ENCODE measurements around the gene EXOC6B.
A peak's percentile ranks its signal among the peaks of the same experiment; 100 is the strongest.

Gene EXOC6B

DNA sequence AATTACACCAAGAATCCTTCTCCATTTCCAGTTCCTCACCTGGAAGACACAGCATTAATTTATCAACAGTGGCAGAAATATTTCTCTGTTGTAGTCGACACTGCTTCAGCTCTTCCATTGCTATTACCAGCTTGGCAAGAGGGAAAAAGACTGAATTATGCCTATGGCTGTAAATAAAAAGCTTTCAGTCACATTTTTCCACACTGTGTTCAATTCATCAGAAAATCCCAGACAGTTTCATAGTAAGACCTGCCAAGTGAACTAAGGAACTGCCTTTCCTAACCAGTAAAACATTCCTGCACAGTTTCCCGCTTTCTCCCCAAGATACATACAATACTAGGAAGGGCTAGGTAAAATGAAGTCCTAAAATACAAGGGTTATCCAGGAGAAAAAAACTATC lies 94.7 kb downstream of the EXOC6B start:
- DNase-seq, result no peak

DNA sequence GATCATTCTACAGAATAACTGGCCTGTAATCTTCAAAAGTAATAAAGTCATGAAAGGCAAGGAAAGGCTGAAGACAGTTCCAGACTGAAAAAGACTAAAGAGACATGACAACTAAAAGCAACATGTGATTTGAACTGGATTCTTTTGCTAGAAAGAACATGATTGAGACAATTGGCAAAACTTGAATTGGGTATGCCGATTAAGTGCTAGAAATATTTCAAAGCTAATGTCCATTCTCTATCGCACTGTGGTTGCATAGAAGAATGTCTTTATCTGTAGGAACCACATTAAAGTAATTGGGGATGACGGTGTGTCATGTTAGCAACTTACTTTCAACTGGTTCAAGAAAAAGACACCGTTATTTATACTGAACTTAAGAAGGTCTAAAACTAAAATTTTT lies 98.5 kb downstream of the EXOC6B start:
- no peak for DNase-seq

DNA sequence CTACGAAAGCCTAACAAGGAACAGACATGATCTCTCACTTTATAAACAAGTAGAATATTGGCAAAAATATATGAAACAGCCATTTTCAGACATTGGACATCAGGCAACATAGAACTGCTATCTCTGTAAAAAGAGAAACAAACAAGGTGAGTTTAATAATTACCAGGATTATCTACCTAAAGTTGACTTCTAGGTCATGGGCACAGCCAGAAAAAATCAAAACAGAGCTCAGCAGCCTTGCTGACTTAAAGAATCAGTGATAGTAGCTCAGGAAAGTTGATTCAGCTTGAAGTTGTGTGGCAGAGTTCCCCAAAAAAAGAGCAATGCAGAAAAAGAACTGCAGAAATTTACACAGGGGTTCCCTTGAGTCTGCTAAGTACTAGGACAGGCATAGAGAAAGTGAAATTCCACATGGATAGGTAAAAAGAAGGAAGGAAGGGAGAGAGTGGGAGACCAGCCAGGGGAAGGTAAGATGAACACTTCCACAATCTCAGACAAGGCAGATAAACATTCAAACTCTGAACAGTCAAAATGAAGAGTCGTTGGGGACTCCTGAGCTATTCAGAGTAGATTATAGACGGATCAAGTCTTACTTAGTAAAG lies 102.0 kb downstream of the EXOC6B start:
- no peak for DNase-seq

DNA sequence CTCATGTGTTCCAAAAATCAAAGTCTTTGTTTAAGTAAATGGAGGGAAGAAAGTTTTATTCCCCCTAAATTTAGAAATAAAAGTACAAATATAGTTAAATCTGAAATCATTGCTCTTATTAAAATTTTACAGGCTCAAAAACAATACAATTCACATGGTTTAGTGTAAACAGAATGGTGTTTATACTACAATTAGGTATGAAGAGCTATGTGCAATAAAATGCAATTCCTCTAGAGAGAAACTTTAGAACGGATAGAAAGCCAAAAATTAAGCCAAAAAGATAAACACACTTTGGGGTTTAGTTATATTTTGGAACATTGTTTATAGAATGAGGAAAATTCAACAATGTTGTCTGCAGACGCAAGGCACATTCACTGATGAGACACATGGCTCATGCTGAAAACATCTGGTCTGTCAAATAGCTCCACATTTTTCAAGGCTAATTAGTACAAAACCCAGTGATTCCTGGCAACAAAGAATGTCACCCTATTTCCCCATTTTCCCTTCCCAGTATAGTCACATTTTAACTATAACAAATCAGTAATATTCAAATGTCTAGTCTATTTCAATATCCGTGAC lies 103.3 kb downstream of the EXOC6B start:
- no peak for DNase-seq

DNA sequence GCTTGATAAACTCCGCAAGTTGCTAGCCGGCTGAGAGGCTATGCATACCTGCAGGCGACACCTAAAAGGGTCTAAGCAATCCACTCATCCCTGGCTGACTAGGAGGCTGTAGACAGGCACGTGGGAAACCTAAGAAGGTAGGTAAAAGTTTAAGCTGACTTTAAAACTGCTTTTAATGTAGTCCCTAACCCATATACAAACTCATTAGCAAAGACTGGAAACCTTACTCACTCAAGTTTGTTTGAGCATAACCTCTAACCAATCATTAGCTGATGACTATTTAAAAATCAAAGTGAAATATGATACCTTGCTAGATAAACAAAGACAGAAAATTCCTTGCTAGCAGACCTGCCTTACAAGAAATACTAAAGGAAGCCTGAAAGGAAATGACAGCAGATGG lies 106.4 kb downstream of the EXOC6B start:
- DNase-seq, result no peak

DNA sequence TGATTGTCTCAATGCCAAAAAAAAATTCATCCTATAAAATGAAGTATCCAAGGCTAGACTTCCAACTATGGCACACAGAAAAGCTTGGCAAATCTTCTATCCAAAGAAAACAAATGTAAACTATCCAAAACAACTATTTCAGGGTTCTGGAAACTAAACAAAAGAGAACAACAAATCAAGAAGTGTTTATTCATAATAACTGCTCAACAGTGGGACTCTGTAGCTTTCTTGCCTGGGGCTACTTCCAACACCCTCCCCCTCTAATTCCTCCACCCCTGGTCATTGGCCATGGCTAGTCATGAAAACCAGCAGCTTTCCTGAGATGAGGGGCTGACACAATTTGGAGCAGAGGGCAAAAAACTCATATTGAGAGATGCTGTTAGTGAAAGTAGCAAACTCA lies 107.0 kb downstream of the EXOC6B start:
- DNase-seq, result no peak

DNA sequence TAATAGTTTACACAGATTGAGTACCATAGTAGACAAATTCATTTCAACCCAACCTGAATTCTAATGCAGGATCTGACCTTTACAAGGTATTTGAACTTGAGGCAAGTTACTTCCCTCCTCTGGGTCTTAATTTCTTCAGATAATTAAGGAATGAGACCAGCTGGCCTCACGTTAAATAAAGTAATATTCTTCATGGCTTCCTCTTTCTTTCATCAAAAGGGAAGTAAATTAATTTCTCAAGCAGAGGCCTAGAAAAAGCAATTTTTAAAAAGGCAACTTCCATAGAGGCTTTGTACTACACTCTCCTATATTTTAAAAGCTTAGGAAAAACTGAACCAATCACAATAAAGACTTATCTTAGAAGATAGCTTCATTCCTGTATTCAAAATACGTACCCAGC lies 109.2 kb downstream of the EXOC6B start:
- no peak for DNase-seq

DNA sequence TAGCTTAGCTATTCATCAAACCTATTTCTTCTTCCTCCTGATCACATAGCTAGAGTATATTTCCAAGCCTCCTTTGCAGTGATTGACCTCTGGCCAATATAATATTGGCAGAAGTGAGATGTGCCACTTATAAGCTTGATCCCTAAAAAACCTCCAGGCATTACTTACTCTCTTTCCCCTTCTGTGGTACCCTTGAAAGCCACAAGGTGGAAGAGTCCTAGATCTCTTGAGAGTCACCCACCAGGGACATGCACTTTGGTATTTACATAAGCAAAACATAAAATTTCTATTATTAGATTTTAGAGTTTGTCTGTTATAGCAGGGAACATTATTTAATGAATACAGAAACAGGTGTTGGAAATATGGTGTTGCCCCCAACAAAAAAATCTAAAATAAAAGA lies 112.0 kb downstream of the EXOC6B start:
- no peak for DNase-seq

DNA sequence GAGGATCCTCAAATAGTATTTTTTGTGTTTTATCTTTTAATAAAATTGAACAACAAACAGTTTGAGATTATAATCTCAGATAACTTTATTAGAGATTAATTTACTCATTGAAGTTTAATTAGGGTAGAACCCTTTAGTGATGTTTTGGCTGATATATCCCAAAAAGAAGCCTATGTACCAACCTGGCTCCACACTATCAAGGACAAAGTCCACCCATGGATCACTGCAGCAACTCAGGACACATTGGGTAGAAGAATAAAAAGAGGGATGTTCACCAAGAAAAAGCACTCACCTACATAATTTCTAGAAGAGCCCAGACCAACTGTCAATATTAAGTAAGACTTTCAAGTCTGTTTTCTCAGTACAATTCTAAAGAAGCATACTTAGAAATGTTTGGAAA lies 112.9 kb downstream of the EXOC6B start:
- no peak for DNase-seq

DNA sequence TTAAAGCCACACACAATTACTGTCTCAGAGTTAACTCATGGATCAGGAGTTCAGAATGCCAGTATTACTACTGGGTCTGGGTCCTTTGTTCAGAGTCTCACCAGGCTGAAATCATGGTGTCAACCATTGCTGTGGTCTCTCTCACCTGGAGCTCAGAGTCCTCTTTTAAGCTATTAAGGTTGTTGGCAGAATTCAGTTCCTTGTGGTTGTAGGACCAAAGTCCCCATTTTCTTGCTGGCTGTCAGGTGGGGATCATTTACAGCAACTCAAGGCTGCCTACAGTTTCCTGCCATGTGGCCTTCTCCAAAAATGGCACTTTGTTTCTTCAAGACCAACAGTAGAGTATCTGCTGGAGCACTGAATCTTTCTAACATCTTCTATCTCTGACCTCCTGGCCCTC lies 113.5 kb downstream of the EXOC6B start:
- DNase-seq, result no peak

DNA sequence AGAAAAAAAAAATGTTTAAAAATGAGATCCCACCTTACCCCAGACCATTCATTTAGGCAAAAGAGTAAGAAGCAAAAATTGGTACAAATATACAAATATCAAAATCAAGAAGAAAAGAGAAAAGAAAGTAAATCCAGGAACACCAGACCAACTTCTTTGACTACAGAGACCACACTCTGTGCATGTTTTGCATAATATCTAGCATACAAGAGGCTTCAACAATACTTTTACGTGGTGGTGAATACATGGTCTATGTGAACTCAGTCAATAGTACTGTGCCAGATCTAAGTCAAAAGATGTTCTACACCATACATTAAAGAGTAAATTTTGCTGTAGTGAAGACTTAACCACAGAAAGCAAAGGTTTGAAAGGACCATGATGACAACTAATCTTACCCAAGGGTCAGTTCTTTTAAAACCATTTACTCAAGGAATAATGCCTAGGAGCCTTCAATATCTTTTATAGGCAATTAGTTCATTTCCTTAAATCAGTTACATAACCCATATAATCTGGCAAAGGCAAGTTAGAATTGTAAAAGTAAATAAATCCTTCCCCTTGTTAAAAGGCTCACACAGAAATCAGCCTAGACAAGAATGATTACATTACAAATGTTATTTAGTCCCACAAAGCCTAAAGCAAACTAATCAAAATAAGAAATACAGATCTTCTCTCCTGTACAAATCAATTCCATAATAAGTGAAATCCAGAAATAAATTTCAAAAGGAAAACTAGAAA lies 115.2 kb downstream of the EXOC6B start:
- no peak for DNase-seq

DNA sequence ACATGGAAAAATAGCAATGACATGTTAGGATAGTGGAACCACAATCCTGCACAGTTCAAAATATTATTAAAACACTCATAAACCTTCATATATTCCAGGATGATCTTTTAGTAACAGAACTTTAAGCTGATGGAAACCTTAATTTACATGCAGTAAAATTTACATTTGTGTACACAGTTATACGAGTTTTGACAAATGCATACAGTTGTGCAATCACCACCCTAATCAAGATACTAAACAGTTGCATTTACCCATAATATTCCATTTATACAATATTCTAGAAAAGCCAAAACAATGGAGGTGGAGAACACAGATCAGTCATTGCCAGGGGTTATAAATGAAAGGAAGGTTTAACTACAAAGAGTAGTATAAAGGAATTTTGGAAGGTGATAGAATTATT lies 117.6 kb downstream of the EXOC6B start:
- no peak for DNase-seq

DNA sequence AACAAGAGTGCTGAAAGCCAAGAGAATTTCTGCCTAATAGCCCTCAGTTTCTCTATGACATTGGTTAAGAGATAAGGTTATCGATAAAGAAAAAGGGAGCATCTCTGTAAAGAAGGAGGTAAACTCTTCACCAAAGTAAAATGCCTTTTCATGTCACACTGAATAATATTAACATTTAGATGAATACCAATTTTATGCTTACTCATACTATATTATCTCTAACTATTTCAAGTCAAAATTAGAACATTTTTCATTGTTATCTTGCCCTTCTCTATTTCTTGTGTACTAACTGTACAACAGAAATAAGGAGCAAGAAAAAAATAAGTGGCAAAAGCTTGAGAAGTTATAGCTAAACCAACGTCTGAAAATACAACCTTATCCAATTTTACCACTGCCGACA lies 127.5 kb downstream of the EXOC6B start:
- no peak for DNase-seq

DNA sequence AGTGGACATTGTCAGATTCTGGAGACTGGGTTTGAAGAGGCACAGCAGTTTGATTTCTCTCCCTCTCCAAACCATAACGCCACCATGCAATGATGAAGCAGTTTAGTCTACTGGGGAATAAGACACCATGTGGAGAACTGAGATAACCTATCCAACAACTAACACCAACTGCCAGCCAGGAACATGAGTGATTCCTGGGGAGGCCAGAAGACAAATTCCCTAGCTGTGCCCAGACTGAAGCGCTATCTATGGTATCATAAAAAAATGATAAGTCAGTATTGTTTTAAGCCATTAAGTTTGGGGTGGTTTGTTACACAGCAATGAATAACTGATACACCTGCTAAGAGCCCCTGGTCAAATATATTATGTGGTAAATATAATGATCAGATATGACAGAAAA lies 129.3 kb downstream of the EXOC6B start:
- DNase-seq, result no peak

DNA sequence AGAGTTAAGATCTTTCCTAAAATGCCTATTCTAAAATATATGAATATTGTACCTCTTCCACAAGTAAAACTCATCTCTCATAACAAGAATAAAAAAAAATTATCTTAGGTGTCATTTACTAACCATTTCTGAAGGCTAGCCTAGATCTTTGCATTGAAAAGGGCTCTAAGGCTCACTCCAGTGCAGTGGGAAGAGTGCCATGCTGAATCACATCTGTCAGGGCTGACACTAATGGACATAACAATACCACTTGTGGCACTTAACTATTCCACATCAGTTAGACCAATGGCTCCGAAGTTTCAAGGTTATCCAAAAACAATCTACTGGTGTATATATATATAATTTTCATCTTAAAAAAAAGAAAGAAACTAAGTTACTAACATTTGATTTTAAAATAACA lies 130.2 kb downstream of the EXOC6B start:
- no peak for DNase-seq

DNA sequence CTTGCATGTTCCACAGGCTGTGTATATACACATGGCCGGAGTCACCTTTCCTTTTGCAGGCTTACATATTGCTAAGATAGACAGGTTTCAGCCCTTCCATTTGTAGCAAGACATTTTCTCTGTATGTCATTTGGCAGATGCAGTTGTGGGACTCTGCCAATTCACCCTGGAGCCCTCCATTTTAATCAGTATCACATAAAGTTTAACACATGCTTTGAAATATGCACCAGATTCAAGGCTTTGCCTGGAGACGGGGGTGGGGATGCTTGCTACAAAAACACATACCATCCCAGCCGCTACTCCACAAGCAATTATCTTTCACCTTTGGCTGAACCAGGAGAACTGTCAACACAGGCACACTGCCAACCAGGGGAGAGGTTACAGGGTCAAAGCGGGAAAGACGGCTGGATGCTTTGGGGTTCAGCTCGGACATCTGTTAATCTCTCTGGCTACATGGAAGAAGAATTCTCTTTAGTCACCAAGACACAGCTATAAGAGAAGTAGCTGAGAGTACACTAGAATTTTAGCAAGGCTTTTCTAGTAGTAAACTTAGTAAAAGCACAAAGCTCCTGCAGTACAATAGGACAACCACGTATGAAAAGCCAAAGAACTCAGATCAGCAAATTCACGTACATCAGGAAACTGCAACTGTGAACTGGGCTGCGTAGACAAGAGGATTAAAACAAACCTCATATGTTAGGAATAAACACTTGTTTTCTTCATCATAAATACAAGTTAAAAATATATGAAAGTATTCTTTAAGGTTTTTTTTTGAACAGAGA lies 130.9 kb downstream of the EXOC6B start:
- peak; percentile 66 for DNase-seq

DNA sequence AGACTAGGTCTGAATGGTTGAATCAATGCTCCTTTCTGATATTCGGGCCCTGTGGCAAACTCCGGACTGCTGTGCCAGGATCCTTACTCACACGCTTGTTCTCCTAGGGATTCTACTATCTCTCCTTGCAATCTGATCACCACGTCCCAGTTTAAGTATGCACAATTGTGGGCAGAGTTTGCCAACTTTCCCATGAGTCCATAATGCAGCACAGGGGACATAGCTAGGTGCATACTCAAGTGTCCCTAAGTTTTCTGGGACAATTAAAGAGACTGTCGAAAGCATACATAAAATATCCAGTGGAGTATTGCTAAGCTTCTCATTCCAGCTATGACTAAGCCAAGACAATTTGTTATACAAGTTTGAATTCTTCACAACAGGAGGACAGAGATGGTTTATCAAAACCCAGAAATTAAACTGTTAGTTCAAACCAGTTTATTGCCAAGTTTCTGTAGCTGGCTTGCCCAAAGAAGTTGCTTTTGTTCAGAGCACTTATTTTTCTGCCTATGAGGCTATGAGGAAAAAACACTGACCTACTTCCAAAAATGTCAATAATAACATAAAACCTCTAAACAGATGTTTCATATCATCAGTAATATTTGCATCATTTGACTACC lies 136.1 kb downstream of the EXOC6B start:
- DNase-seq, result no peak

DNA sequence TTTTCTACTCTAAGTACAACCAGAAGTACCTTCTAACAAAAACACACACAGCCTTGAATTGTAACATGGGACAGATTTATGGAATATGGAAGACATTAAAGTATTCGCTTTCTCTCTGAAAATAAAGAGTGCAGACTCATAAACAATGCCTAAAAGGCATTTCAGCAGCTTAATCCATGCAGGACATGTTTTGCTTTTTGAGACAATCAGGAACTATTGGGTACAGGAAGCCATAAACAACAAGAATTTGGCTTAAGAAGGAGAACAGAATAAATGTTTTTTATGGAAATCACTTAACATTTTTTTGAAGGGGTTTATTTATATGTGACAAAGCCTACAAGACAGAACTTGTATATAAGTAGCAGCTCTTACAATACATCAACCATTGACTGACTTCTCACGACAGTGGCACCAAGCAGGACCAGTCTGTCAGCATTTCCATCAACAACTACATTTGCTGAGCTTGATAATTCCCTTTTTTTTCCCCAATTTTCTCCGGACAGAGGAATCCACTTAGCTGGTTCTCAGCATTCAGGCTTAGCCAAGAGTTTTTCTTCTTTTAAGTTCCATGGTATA lies 140.1 kb downstream of the EXOC6B start:
- no peak for DNase-seq

DNA sequence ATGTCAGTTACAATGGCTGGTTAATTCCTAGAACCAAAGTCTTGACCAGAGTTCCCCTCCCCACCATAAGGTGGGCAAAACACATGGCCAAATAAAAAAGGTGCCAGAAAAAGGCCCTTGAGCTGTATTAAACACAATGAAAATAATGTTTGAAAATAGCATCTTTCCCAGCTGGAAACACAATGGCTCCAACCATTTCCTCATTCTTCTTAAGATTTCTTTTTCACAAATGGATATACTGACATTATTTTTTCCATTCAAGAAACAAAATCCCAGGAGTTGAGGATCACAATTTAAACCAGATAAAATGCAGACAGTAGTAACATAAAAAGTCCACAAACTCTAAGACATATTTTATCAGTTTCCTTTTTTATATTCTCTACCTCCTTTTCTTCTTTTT lies 143.8 kb downstream of the EXOC6B start:
- no peak for DNase-seq

DNA sequence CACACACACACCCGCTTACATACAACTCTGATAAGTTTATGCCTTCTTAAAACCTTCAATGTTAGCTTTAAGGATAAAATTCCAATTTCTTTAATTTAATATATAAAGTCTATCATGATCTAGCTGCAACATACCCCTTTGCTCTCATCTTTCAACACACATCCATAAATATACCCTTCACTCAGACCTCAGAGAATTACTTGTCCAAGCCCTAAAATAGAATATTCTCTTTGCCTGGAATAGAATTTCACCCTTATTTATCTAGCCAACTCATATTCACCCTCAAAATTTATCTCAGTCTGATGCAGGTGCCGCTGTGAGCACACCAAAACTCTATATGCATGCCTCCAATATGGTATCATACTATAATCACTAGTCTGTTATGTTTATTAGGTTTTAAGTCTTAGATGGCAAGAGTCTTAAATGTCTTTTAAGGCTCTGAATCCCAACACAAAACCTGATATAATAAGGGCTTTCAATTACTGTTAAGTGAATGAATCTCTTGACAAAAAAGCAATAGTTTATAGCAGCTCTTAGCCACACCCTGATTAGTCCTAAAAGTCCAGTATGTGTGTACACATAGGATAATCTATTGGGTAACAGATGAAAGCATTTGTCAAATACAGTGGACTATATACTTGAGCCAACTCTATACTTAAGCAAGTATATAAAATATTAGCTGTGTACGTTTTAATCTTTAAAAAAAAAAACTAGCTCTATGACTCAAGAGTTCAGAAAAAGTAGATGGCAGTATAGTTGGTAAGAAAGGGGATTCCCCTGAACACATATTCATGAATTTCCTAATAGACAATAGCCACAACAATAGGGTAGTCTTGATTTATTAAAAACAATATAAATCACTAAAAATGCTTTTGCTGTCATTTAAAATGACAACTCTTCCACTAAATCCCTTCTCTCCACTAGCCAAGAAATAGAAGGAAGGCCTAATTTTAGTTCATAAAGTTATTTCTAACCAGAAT lies 144.5 kb downstream of the EXOC6B start:
- DNase-seq, result no peak

DNA sequence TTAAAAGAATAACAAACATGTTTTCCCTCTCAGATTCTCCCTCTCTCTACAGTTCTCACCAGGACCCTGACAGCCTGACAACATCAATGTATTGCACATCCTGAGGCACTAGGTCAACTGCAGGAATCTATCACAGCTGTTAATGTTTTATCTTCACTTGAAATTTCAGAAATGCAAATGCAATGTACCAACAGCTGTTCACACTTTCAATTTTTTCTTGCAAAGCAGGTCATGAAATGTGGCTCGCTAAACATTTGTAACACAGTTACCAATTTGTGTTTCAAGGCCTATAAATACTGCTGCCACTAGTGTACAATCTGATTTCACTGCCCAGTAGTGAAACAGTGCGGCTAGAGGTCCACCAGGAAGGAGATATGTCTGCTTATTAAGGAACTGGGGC lies 147.8 kb downstream of the EXOC6B start:
- no peak for DNase-seq

All from left hindlimb (tissue), 1 donor.